HK-2 (cell line): Measurements from ENCODE around the gene SF3B2.
A peak's percentile ranks its signal among the peaks of the same experiment; 100 is the strongest.
"Not testable (repeated sequence)": the region's sequence is repeated elsewhere in the genome, so short reads cannot be mapped to it uniquely, and the experiment has no call there.

ENCODE experiments used
- DNase-seq: peaks from one replicate; pipeline ENCODE4 v3.0.0-alpha.2; 2018; ENCODE audit not compliant: unreplicated experiment

The SF3B2 gene

GRCh38 chr11:66051766-66052663 lies at the start of gene SF3B2:
Gene SF3B2 (plus strand): TSS chr11:66052364. CDS start chr11:66052385, 21 bp downstream.
- DNase-seq, result peak; percentile 95

- DNase-seq, result no peak
These were observed 49.4 kb upstream of the SF3B2 start for GRCh38 chr11:66002648-66003225.

GRCh38 chr11:66003291-66003690 lies 48.9 kb upstream of the SF3B2 start:
- DNase-seq, result no peak

GRCh38 chr11:66004186-66004585 lies 48.0 kb upstream of the SF3B2 start:
- no peak for DNase-seq

- no peak for DNase-seq
These were observed 45.9 kb upstream of the SF3B2 start for GRCh38 chr11:66006134-66006890.

- DNase-seq, result no peak
These were observed 45.3 kb upstream of the SF3B2 start for GRCh38 chr11:66006891-66007176.

- no peak for DNase-seq
These were observed 44.9 kb upstream of the SF3B2 start for GRCh38 chr11:66007201-66007634.

- DNase-seq, result no peak
These were observed 44.1 kb upstream of the SF3B2 start for GRCh38 chr11:66008095-66008467.

GRCh38 chr11:66008468-66009101 lies 43.6 kb upstream of the SF3B2 start:
- no peak for DNase-seq

GRCh38 chr11:66010036-66010435 lies 42.1 kb upstream of the SF3B2 start:
- DNase-seq, result not testable (repeated sequence)

GRCh38 chr11:66011239-66011784 lies 40.9 kb upstream of the SF3B2 start:
- DNase-seq, result peak; percentile 73

- DNase-seq, result no peak
These were observed 40.3 kb upstream of the SF3B2 start, which contains the start of gene CST6 for GRCh38 chr11:66011785-66012303. Gene CST6 (plus strand): TSS chr11:66012008. CDS start chr11:66012045, 37 bp downstream.

- DNase-seq, result no peak
These were observed 39.7 kb upstream of the SF3B2 start for GRCh38 chr11:66012371-66012945.

GRCh38 chr11:66012946-66013761 lies 39.0 kb upstream of the SF3B2 start:
- no peak for DNase-seq

- DNase-seq, result no peak
These were observed 38.4 kb upstream of the SF3B2 start for GRCh38 chr11:66013762-66014100.

- no peak for DNase-seq
These were observed 37.2 kb upstream of the SF3B2 start for GRCh38 chr11:66014804-66015453.

- DNase-seq, result peak; percentile 69
These were observed 36.7 kb upstream of the SF3B2 start for GRCh38 chr11:66015454-66015881.

GRCh38 chr11:66015936-66016792 lies 36.0 kb upstream of the SF3B2 start:
- DNase-seq, result no peak

- DNase-seq, result no peak
These were observed 35.4 kb upstream of the SF3B2 start for GRCh38 chr11:66016793-66017177.
